ENCODE measurements around the gene HUS1B. TPM values are rescaled to one million over a fixed set of nuclear protein-coding genes. Genes with fewer than 3 reads are reported as not detected.

Gene HUS1B
- total and polyA plus RNA-seq, 2 of the 13 experiments (the other 11 are each of a cell fraction or from before 2014, with no cell fraction given): 0.18 to 0.40 TPM

- TF ChIP-seq, protein P1, sequence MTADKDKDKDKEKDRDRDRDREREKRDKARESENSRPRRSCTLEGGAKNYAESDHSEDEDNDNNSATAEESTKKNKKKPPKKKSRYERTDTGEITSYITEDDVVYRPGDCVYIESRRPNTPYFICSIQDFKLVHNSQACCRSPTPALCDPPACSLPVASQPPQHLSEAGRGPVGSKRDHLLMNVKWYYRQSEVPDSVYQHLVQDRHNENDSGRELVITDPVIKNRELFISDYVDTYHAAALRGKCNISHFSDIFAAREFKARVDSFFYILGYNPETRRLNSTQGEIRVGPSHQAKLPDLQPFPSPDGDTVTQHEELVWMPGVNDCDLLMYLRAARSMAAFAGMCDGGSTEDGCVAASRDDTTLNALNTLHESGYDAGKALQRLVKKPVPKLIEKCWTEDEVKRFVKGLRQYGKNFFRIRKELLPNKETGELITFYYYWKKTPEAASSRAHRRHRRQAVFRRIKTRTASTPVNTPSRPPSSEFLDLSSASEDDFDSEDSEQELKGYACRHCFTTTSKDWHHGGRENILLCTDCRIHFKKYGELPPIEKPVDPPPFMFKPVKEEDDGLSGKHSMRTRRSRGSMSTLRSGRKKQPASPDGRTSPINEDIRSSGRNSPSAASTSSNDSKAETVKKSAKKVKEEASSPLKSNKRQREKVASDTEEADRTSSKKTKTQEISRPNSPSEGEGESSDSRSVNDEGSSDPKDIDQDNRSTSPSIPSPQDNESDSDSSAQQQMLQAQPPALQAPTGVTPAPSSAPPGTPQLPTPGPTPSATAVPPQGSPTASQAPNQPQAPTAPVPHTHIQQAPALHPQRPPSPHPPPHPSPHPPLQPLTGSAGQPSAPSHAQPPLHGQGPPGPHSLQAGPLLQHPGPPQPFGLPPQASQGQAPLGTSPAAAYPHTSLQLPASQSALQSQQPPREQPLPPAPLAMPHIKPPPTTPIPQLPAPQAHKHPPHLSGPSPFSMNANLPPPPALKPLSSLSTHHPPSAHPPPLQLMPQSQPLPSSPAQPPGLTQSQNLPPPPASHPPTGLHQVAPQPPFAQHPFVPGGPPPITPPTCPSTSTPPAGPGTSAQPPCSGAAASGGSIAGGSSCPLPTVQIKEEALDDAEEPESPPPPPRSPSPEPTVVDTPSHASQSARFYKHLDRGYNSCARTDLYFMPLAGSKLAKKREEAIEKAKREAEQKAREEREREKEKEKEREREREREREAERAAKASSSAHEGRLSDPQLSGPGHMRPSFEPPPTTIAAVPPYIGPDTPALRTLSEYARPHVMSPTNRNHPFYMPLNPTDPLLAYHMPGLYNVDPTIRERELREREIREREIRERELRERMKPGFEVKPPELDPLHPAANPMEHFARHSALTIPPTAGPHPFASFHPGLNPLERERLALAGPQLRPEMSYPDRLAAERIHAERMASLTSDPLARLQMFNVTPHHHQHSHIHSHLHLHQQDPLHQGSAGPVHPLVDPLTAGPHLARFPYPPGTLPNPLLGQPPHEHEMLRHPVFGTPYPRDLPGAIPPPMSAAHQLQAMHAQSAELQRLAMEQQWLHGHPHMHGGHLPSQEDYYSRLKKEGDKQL (CRISPR knock-in tag; IDR thresholded peaks at IDR 0.05; ENCODE audit: low read depth): peak; percentile 69; the same call in 1 of the 2 replicates
- TF ChIP-seq GPN1 (CRISPR knock-in tag; IDR thresholded peaks at IDR 0.05; ENCODE audit: borderline replicate concordance): 0 out of 2 replicates have a peak, but pooled peaks have one; percentile 86
- TF ChIP-seq IRF9 (CRISPR knock-in tag; IDR thresholded peaks at IDR 0.05; ENCODE audit: borderline replicate concordance): peak; percentile 80
- TF ChIP-seq EHMT2 (IDR thresholded peaks at IDR 0.05; ENCODE audit: borderline replicate concordance, low read depth, low read length): no peak
- TF ChIP-seq MXI1 (IDR thresholded peaks at IDR 0.05; ENCODE audit: borderline replicate concordance, low read depth, low read length): peak; percentile 81; the same call in 1 of the 3 replicates
- TF ChIP-seq, protein P2, sequence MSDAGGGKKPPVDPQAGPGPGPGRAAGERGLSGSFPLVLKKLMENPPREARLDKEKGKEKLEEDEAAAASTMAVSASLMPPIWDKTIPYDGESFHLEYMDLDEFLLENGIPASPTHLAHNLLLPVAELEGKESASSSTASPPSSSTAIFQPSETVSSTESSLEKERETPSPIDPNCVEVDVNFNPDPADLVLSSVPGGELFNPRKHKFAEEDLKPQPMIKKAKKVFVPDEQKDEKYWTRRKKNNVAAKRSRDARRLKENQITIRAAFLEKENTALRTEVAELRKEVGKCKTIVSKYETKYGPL (CRISPR knock-in tag; IDR thresholded peaks at IDR 0.05): 0 out of 2 replicates have a peak, but pooled peaks have one; percentile 33
- TF ChIP-seq FOXO1 (CRISPR knock-in tag; IDR thresholded peaks at IDR 0.05): peak; percentile 75
- peak; percentile 29; the same call in 1 of the 2 replicates for TF ChIP-seq ZNF598 (CRISPR knock-in tag; IDR thresholded peaks at IDR 0.05; ENCODE audit: borderline replicate concordance)
- TF ChIP-seq, protein P3, sequence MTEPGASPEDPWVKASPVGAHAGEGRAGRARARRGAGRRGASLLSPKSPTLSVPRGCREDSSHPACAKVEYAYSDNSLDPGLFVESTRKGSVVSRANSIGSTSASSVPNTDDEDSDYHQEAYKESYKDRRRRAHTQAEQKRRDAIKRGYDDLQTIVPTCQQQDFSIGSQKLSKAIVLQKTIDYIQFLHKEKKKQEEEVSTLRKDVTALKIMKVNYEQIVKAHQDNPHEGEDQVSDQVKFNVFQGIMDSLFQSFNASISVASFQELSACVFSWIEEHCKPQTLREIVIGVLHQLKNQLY (CRISPR knock-in tag; IDR thresholded peaks at IDR 0.05): 0 out of 2 replicates have a peak, but pooled peaks have one; percentile 16
- TF ChIP-seq ATF7-NPFF (CRISPR knock-in tag; IDR thresholded peaks at IDR 0.05; ENCODE audit: low read depth): peak; percentile 90
- TF ChIP-seq IKZF5 (CRISPR knock-in tag; IDR thresholded peaks at IDR 0.05): peak; percentile 86; the same call in 1 of the 2 replicates
- no peak; the same call in 1 of the 2 replicates for TF ChIP-seq ZBTB1 (CRISPR knock-in tag; IDR thresholded peaks at IDR 0.05; ENCODE audit: borderline replicate concordance)
- TF ChIP-seq ATF6 (CRISPR knock-in tag; conservative IDR thresholded peaks at IDR 0.05): peak; percentile 72; the same call in 1 of the 2 replicates
Observed at GRCh38 chr6:692858-693722, 36.2 kb upstream of the HUS1B start, which contains the start of gene EXOC2 (continued).
